ENCODE measurements around the gene IQCM. TPM values are rescaled to one million over a fixed set of nuclear protein-coding genes. Genes with fewer than 3 reads are reported as not detected.

The IQCM gene
- total and polyA plus RNA-seq, 10 of the 15 experiments (the other 5 are each of a cell fraction or from before 2014, with no cell fraction given), result not detected

DNA sequence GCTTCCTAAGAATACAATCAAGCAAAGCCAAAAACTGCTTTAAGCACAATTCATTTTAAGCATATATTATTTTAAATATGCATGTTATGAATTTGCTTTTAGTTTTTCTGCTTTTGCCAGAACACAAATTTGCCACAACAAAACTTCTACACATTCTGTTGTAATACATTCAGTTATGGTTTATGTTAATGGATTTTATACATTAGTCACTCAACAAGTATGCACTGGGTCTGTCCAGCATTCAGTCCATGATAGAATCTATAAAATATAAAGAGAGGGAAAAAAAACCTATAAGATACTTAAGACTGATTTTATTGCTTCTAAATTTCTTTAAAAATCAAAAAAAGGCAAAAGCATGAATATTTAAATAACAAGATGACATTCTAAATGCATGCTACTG is 22.2 kb downstream of the IQCM start:
- Histone ChIP-seq H3K36me3 (ENCODE audit: control insufficient read depth in 2 of 2, insufficient read depth in 2 of 2, low read length in 1 of 2) (no peaks in the 10 kb centered on the region), H3K79me2 (ENCODE audit: control insufficient read depth, insufficient read depth, low read length) (no peaks in the 10 kb centered on the region), H4K20me1 (ENCODE audit: control insufficient read depth, insufficient read depth) (no peaks in the 10 kb centered on the region), H3K9ac (ENCODE audit: control insufficient read depth, insufficient read depth, low read length) (no peak overlapping the region), H3K4me1 (ENCODE audit: control insufficient read depth, insufficient read depth, low read length) (no peaks in the 10 kb centered on the region), H2AFZ (ENCODE audit: control insufficient read depth, low read depth, low read length) (no peak overlapping the region), H3K4me2 (ENCODE audit: control insufficient read depth, insufficient read depth) (no peak overlapping the region), H3K9me3 (replicated peaks; ENCODE audit: control insufficient read depth, insufficient read depth, low read length) (no peaks in the 10 kb centered on the region), H3K27ac (ENCODE audit: control insufficient read depth, insufficient read depth) (no peak overlapping the region), H3K27me3 (replicated peaks in 1 of 2; ENCODE audit: control insufficient read depth in 2 of 2, insufficient read depth in 2 of 2, low read length in 1 of 2) (no peaks in the 10 kb centered on the region), H3K4me3 (no peak overlapping the region)
- BruUV-seq (replicated peaks), result no TSS peak
- CTCF ChIA-PET, result no interaction called here
- POLR2A ChIA-PET, result no interaction called here
- DNase-seq (ENCODE audit: low read depth, low spot score) (no peak), ATAC-seq (no peak), FAIRE-seq (no peak)
- RAD21 ChIA-PET (ENCODE audit: unreplicated experiment), result no interaction called here
- in situ Hi-C loops (cut with MboI), result no loop called here
- TF ChIP-seq ZNF207 (IDR thresholded peaks at IDR 0.05; ENCODE audit: borderline replicate concordance) (no peak), IKZF2 (IDR thresholded peaks at IDR 0.05) (no peak), BMI1 (IDR thresholded peaks at IDR 0.05; ENCODE audit: borderline replicate concordance) (no peak), NR2C2 (IDR thresholded peaks at IDR 0.05; ENCODE audit: borderline replicate concordance, control insufficient read depth, insufficient read length, low read depth) (no peak), MTA2 (IDR thresholded peaks at IDR 0.05; ENCODE audit: low read depth) (no peak), FOS (IDR thresholded peaks at IDR 0.05; ENCODE audit: borderline replicate concordance, extremely low read depth, insufficient read length) (no peak)
- TF ChIP-seq, protein P1, sequence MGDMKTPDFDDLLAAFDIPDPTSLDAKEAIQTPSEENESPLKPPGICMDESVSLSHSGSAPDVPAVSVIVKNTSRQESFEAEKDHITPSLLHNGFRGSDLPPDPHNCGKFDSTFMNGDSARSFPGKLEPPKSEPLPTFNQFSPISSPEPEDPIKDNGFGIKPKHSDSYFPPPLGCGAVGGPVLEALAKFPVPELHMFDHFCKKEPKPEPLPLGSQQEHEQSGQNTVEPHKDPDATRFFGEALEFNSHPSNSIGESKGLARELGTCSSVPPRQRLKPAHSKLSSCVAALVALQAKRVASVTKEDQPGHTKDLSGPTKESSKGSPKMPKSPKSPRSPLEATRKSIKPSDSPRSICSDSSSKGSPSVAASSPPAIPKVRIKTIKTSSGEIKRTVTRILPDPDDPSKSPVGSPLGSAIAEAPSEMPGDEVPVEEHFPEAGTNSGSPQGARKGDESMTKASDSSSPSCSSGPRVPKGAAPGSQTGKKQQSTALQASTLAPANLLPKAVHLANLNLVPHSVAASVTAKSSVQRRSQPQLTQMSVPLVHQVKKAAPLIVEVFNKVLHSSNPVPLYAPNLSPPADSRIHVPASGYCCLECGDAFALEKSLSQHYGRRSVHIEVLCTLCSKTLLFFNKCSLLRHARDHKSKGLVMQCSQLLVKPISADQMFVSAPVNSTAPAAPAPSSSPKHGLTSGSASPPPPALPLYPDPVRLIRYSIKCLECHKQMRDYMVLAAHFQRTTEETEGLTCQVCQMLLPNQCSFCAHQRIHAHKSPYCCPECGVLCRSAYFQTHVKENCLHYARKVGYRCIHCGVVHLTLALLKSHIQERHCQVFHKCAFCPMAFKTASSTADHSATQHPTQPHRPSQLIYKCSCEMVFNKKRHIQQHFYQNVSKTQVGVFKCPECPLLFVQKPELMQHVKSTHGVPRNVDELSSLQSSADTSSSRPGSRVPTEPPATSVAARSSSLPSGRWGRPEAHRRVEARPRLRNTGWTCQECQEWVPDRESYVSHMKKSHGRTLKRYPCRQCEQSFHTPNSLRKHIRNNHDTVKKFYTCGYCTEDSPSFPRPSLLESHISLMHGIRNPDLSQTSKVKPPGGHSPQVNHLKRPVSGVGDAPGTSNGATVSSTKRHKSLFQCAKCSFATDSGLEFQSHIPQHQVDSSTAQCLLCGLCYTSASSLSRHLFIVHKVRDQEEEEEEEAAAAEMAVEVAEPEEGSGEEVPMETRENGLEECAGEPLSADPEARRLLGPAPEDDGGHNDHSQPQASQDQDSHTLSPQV (IDR thresholded peaks at IDR 0.05), result no peak
- SMC1A ChIA-PET (ENCODE audit: uncharacterized antibody, unreplicated experiment), result no interaction called here
- intact Hi-C loops (cut with micrococcal nuclease; ENCODE audit: unreplicated experiment), result no loop called here
